ENCODE data around the gene LAMP2. TPM values are rescaled to one million over a fixed set of nuclear protein-coding genes. Genes with fewer than 3 reads are reported as not detected.
A peak's percentile ranks its signal among the peaks of the same experiment; 100 is the strongest.
"Not testable (repeated sequence)": the region's sequence is repeated elsewhere in the genome, so short reads cannot be mapped to it uniquely, and the experiment has no call there.

The LAMP2 gene
- total RNA-seq, 2 donors from 2014 or later: 31.8 to 34.4 TPM

- not testable (repeated sequence) for ATAC-seq (replicated peaks in 1 of 2); H3K4me3 Mint-ChIP-seq; H3K27me3 Mint-ChIP-seq (ENCODE audit: low read depth); DNase-seq; H3K36me3 Mint-ChIP-seq (ENCODE audit: insufficient read depth in 2 of 2); H3K27ac Mint-ChIP-seq; H3K4me1 Mint-ChIP-seq (ENCODE audit: low read depth); H3K9me3 Mint-ChIP-seq
Observed at GRCh38 chrX:120475447-120475846, 6.4 kb upstream of the LAMP2 start.

GRCh38 chrX:120474085-120474484 is 5.0 kb upstream of the LAMP2 start:
- no peaks in the 10 kb centered on the region for H3K4me1 Mint-ChIP-seq (ENCODE audit: low read depth)
- H3K27ac Mint-ChIP-seq: no peak overlapping the region
- H3K27me3 Mint-ChIP-seq (ENCODE audit: low read depth): peaks cover 9% of the 10 kb centered on the region
- no peaks in the 10 kb centered on the region for H3K36me3 Mint-ChIP-seq (ENCODE audit: insufficient read depth in 2 of 2)
- H3K9me3 Mint-ChIP-seq: no peaks in the 10 kb centered on the region
- H3K4me3 Mint-ChIP-seq: no peak overlapping the region
- ATAC-seq (replicated peaks in 1 of 2): no peak
- DNase-seq: no peak

GRCh38 chrX:120469657-120470056 is 561 bp upstream of the LAMP2 start:
- ATAC-seq (replicated peaks in 1 of 2): peak in 1 of 2 donors; percentile 4
- Mint-ChIP-seq H3K4me1 (ENCODE audit: low read depth) (peaks cover 12% of the 10 kb centered on the region), H3K27ac (peak overlapping the region; percentile 30)

GRCh38 chrX:120468479-120468824 is 644 bp downstream of the LAMP2 start:
- DNase-seq (no peak), ATAC-seq (replicated peaks in 1 of 2) (no peak)
- peak overlapping the region; percentile 84 for H3K27ac Mint-ChIP-seq
- H3K4me3 Mint-ChIP-seq: peak overlapping the region; percentile 88 to 92
- H3K36me3 Mint-ChIP-seq (ENCODE audit: insufficient read depth in 2 of 2): peaks cover 0 to 4% of the 10 kb centered on the region in 2 donors
- no peaks in the 10 kb centered on the region for H3K9me3 Mint-ChIP-seq
- H3K27me3 Mint-ChIP-seq (ENCODE audit: low read depth): no peaks in the 10 kb centered on the region
- H3K4me1 Mint-ChIP-seq (ENCODE audit: low read depth): peaks cover 12% of the 10 kb centered on the region

More at GRCh38 chrX:120469657-120470056, 561 bp upstream of the LAMP2 start:
- not testable (repeated sequence) for H3K36me3 Mint-ChIP-seq (ENCODE audit: insufficient read depth in 2 of 2); H3K9me3 Mint-ChIP-seq; DNase-seq; H3K27me3 Mint-ChIP-seq (ENCODE audit: low read depth)
- H3K4me3 Mint-ChIP-seq: peak overlapping the region; percentile 74 to 88

GRCh38 chrX:120468071-120468470 is 1.0 kb downstream of the LAMP2 start:
- peaks cover 0 to 4% of the 10 kb centered on the region in 2 donors for H3K36me3 Mint-ChIP-seq (ENCODE audit: insufficient read depth in 2 of 2)
- H3K4me1 Mint-ChIP-seq (ENCODE audit: low read depth): peaks cover 12% of the 10 kb centered on the region
- H3K27me3 Mint-ChIP-seq (ENCODE audit: low read depth): no peaks in the 10 kb centered on the region
- ATAC-seq (replicated peaks in 1 of 2): no peak
- DNase-seq: no peak
- peak overlapping the region; percentile 88 to 92 for H3K4me3 Mint-ChIP-seq
- no peaks in the 10 kb centered on the region for H3K9me3 Mint-ChIP-seq
- peak overlapping the region; percentile 84 for H3K27ac Mint-ChIP-seq

- DNase-seq (no peak), ATAC-seq (replicated peaks in 1 of 2) (no peak)
- Mint-ChIP-seq H3K9me3 (no peaks in the 10 kb centered on the region), H3K27ac (no peak overlapping the region), H3K36me3 (ENCODE audit: insufficient read depth in 2 of 2) (peaks cover 0 to 4% of the 10 kb centered on the region in 2 donors), H3K4me1 (ENCODE audit: low read depth) (peaks cover 12% of the 10 kb centered on the region), H3K27me3 (ENCODE audit: low read depth) (no peaks in the 10 kb centered on the region), H3K4me3 (no peak overlapping the region)
Observed at GRCh38 chrX:120464411-120464810, 4.7 kb downstream of the LAMP2 start.

GRCh38 chrX:120463241-120463640 is 5.9 kb downstream of the LAMP2 start:
- H3K36me3 Mint-ChIP-seq (ENCODE audit: insufficient read depth in 2 of 2): no peaks in the 10 kb centered on the region
- H3K4me3 Mint-ChIP-seq: no peak overlapping the region
- H3K9me3 Mint-ChIP-seq: no peaks in the 10 kb centered on the region
- no peak for ATAC-seq (replicated peaks in 1 of 2)
- no peak for DNase-seq
- peaks cover 20% of the 10 kb centered on the region for H3K4me1 Mint-ChIP-seq (ENCODE audit: low read depth)
- H3K27me3 Mint-ChIP-seq (ENCODE audit: low read depth): no peaks in the 10 kb centered on the region
- H3K27ac Mint-ChIP-seq: no peak overlapping the region

GRCh38 chrX:120462370-120462769 is 6.7 kb downstream of the LAMP2 start:
- Mint-ChIP-seq H3K4me1 (ENCODE audit: low read depth) (peaks cover 24% of the 10 kb centered on the region), H3K27ac (no peak overlapping the region), H3K27me3 (ENCODE audit: low read depth) (no peaks in the 10 kb centered on the region), H3K9me3 (no peaks in the 10 kb centered on the region), H3K36me3 (ENCODE audit: insufficient read depth in 2 of 2) (no peaks in the 10 kb centered on the region), H3K4me3 (no peak overlapping the region)
- no peak for DNase-seq
- no peak for ATAC-seq (replicated peaks in 1 of 2)

GRCh38 chrX:120459309-120459708 is 9.8 kb downstream of the LAMP2 start:
- H3K27ac Mint-ChIP-seq: peak overlapping the region; percentile 40
- H3K4me1 Mint-ChIP-seq (ENCODE audit: low read depth): peaks cover 18% of the 10 kb centered on the region
- H3K36me3 Mint-ChIP-seq (ENCODE audit: insufficient read depth in 2 of 2): no peaks in the 10 kb centered on the region
- no peak for ATAC-seq (replicated peaks in 1 of 2)
- H3K4me3 Mint-ChIP-seq: no peak overlapping the region
- no peak for DNase-seq
- H3K9me3 Mint-ChIP-seq: no peaks in the 10 kb centered on the region
- H3K27me3 Mint-ChIP-seq (ENCODE audit: low read depth): no peaks in the 10 kb centered on the region

- H3K9me3 Mint-ChIP-seq: no peaks in the 10 kb centered on the region
- DNase-seq: peak in 1 of 2 donors; percentile 3
Observed at GRCh38 chrX:120457766-120458180, 11.3 kb downstream of the LAMP2 start.

GRCh38 chrX:120456973-120457372 is 12.1 kb downstream of the LAMP2 start:
- H3K27me3 Mint-ChIP-seq (ENCODE audit: low read depth): no peaks in the 10 kb centered on the region
- peak overlapping the region; percentile 63 for H3K27ac Mint-ChIP-seq
- H3K4me3 Mint-ChIP-seq: peak overlapping the region in 1 of 2 donors; percentile 78
- ATAC-seq (replicated peaks in 1 of 2) (peak in 1 of 2 donors; percentile 39), DNase-seq (no peak)
- H3K36me3 Mint-ChIP-seq (ENCODE audit: insufficient read depth in 2 of 2): peaks cover 0 to 2% of the 10 kb centered on the region in 2 donors
- H3K9me3 Mint-ChIP-seq: no peaks in the 10 kb centered on the region
- H3K4me1 Mint-ChIP-seq (ENCODE audit: low read depth): peaks cover 18% of the 10 kb centered on the region

More at GRCh38 chrX:120457766-120458180, 11.3 kb downstream of the LAMP2 start:
- Mint-ChIP-seq H3K27me3 (ENCODE audit: low read depth) (no peaks in the 10 kb centered on the region), H3K36me3 (ENCODE audit: insufficient read depth in 2 of 2) (no peaks in the 10 kb centered on the region), H3K4me1 (ENCODE audit: low read depth) (peaks cover 18% of the 10 kb centered on the region), H3K27ac (no peak overlapping the region), H3K4me3 (peak overlapping the region; percentile 19 to 78)
- peak; percentile 73 to 92 for ATAC-seq (replicated peaks in 1 of 2)

- Mint-ChIP-seq H3K9me3 (no peaks in the 10 kb centered on the region), H3K4me1 (ENCODE audit: low read depth) (peaks cover 18% of the 10 kb centered on the region), H3K27me3 (ENCODE audit: low read depth) (no peaks in the 10 kb centered on the region), H3K27ac (no peak overlapping the region), H3K4me3 (no peak overlapping the region), H3K36me3 (ENCODE audit: insufficient read depth in 2 of 2) (peaks cover 0 to 2% of the 10 kb centered on the region in 2 donors)
- DNase-seq (no peak), ATAC-seq (replicated peaks in 1 of 2) (no peak)
Observed at GRCh38 chrX:120453985-120454384, 15.1 kb downstream of the LAMP2 start.

- Mint-ChIP-seq H3K9me3 (no peaks in the 10 kb centered on the region), H3K4me3 (no peak overlapping the region), H3K36me3 (ENCODE audit: insufficient read depth in 2 of 2) (peaks cover 0 to 2% of the 10 kb centered on the region in 2 donors), H3K27me3 (ENCODE audit: low read depth) (no peaks in the 10 kb centered on the region), H3K27ac (no peak overlapping the region), H3K4me1 (ENCODE audit: low read depth) (peaks cover 2% of the 10 kb centered on the region)
- DNase-seq (no peak), ATAC-seq (replicated peaks in 1 of 2) (no peak)
Observed at GRCh38 chrX:120452131-120452530, 17.0 kb downstream of the LAMP2 start.

GRCh38 chrX:120450163-120450562 is 18.9 kb downstream of the LAMP2 start:
- Mint-ChIP-seq H3K4me1 (ENCODE audit: low read depth) (no peaks in the 10 kb centered on the region), H3K27ac (no peak overlapping the region), H3K4me3 (no peak overlapping the region), H3K9me3 (no peaks in the 10 kb centered on the region), H3K36me3 (ENCODE audit: insufficient read depth in 2 of 2) (peaks cover 2% of the 10 kb centered on the region in 2 donors), H3K27me3 (ENCODE audit: low read depth) (no peaks in the 10 kb centered on the region)
- ATAC-seq (replicated peaks in 1 of 2): no peak
- DNase-seq: no peak
